ENCODE measurements around the gene GTPBP8.
"Not testable (repeated sequence)": the region's sequence is repeated elsewhere in the genome, so short reads cannot be mapped to it uniquely, and the experiment has no call there.

GTPBP8 gene

GRCh38 chr3:113002037-113002436 lies 11.3 kb downstream of the GTPBP8 start:
- no peak for DNase-seq

- peak; percentile 77 for DNase-seq
Measured at GRCh38 chr3:113002679-113003078, 11.9 kb downstream of the GTPBP8 start.

- peak; percentile 30 for DNase-seq
Measured at GRCh38 chr3:113005611-113006010, 14.8 kb downstream of the GTPBP8 start.

- peak; percentile 20 for DNase-seq
Measured at GRCh38 chr3:113006359-113007056, 15.7 kb downstream of the GTPBP8 start.

GRCh38 chr3:113008117-113008516 lies 17.3 kb downstream of the GTPBP8 start:
- DNase-seq, result no peak

GRCh38 chr3:113013593-113013992 lies 22.8 kb downstream of the GTPBP8 start:
- no peak for DNase-seq

- DNase-seq, result peak; percentile 29
Measured at GRCh38 chr3:113018536-113019181, 27.9 kb downstream of the GTPBP8 start.

- peak; percentile 91 for DNase-seq
Measured at GRCh38 chr3:113019182-113020137, 28.7 kb downstream of the GTPBP8 start.

- DNase-seq, result no peak
Measured at GRCh38 chr3:113021471-113021870, 30.7 kb downstream of the GTPBP8 start.

- DNase-seq, result no peak
Measured at GRCh38 chr3:113034011-113034410, 43.2 kb downstream of the GTPBP8 start.

GRCh38 chr3:113035387-113035982 lies 44.7 kb downstream of the GTPBP8 start:
- DNase-seq, result peak; percentile 46

- DNase-seq, result no peak
Measured at GRCh38 chr3:113038328-113038727, 47.5 kb downstream of the GTPBP8 start.

- DNase-seq, result no peak
Measured at GRCh38 chr3:113039546-113039945, 48.8 kb downstream of the GTPBP8 start.

GRCh38 chr3:113040231-113040630 lies 49.4 kb downstream of the GTPBP8 start:
- no peak for DNase-seq

GRCh38 chr3:113043686-113044085 lies 52.9 kb downstream of the GTPBP8 start:
- DNase-seq, result no peak

GRCh38 chr3:113046186-113046965 lies 55.6 kb downstream of the GTPBP8 start:
- DNase-seq, result not testable (repeated sequence)

- peak; percentile 89 for DNase-seq
Measured at GRCh38 chr3:113051302-113051711, 60.5 kb downstream of the GTPBP8 start.

Data from CD4-positive, alpha-beta T cell treated with Interleukin-6 for 4 hours (primary cell).